LoVo (cell line): ENCODE data around the gene MAP2K5.
"Not testable (repeated sequence)": the region's sequence is repeated elsewhere in the genome, so short reads cannot be mapped to it uniquely, and the experiment has no call there.

Experiments used
- DNase-seq: peaks from one replicate; pipeline ENCODE4 v3.0.0-alpha.2; 2016; ENCODE audit warnings: low spot score

The MAP2K5 gene

DNA sequence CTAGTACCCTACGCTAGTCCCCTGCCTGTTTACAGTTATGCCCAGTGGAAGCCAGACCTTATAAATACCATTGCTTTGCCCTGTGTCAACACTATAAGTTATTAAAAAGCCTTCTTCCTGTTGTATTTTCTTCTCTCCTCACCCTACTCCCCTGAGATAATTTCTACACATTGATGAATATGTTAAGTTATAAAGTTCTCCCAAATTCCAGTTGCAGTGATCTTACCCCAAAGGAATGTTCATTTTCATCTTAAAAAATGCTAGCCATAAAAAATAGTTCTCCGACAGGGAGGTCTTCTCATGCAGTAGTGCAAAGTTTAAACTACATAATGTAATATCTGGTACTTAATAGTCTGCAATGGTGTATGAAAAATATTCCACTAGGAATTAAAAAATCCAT is 58.6 kb downstream of the MAP2K5 start:
- DNase-seq = no peak

DNA sequence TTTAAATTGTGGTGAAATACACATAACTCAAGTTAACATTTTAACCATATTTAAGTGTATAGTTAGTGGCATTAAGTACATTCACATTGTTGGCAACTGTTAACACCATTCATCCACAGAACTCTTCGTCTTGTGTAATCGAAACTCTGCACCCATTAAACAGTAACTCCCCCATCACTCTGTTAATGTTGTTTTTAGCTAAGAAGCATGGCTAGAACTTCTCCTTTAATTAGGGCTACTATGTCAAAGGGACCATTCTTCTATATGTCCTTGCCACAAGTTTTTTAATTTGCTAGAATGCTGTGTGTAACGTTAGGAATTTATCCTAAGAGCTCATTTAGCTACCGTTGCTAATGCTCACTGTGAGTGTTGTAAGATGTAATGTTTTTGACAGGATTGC is 60.6 kb downstream of the MAP2K5 start:
- DNase-seq = no peak

DNA sequence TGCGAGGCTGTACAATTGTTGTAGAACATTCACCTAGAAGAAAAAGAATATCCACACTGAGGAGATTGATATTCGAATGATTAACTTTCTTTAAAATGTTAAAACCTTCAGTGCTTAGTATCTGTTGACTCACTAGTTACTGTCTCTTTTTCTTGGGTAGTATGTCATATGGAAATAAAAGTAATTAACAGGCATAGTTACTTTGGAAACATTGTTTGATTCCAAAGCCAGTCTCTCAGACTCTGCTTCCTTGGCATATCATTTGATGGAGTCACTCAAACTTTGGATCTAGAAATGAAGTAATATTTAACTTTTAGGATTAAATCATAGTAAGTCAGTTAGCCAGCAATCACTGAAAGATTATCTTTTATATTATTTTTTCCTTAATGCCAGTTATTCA is 63.4 kb downstream of the MAP2K5 start:
- no peak for DNase-seq

DNA sequence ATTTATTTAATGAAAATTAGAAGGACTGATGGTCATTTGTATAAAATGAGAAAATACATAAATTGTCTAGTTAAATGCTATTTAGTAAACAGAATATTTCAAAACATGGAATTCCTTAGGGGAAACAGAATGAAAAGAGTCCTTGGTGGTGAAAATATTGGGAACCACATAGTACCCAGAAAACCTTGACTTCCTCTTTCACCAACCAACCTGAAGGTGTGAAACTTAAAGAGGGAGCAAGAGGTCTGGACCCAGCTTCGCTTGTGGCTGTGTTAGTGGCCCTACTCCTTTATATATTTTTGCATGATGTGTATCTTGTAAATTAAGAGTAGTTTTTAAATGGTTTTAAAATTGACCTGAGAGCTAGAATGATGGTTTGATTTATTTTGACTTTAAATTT is 64.2 kb downstream of the MAP2K5 start:
- DNase-seq = no peak

GRCh38 chr15:67607329-67607728 is 64.8 kb downstream of the MAP2K5 start:
- no peak for DNase-seq

DNA sequence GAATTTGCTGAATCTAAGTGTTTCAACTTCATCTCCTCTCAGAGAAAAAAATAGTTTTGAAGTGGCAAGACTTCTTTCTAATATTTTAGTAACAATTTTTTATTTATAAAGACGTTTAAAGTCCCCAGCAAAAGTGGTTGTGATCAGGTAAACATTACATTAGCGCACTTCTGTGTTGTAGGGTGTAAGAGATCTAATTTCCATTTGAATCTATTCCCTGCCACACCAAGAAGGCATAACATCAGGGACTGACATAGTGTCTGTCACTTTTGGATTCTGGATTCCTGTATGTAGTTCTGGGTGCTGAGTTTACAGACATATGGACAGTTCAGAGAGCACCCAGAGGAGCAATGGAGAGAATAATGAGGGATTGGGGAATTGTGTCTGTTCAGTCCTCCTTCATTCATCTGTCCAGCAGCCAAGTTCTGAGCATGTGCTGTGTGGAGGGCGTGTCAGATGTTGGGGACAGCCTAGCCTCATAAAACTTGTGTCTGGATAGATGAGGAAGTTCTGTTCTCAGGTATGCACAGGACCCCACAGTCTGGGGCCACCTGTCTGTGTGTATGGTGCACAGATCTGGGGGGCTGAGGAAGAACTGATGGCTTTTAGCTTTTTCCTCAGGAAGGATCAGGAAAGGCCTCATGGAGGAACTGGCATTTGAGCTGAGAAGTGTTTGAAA is 65.6 kb downstream of the MAP2K5 start:
- no peak for DNase-seq

- no peak for DNase-seq
These were observed 66.1 kb downstream of the MAP2K5 start for GRCh38 chr15:67608638-67608959.

DNA sequence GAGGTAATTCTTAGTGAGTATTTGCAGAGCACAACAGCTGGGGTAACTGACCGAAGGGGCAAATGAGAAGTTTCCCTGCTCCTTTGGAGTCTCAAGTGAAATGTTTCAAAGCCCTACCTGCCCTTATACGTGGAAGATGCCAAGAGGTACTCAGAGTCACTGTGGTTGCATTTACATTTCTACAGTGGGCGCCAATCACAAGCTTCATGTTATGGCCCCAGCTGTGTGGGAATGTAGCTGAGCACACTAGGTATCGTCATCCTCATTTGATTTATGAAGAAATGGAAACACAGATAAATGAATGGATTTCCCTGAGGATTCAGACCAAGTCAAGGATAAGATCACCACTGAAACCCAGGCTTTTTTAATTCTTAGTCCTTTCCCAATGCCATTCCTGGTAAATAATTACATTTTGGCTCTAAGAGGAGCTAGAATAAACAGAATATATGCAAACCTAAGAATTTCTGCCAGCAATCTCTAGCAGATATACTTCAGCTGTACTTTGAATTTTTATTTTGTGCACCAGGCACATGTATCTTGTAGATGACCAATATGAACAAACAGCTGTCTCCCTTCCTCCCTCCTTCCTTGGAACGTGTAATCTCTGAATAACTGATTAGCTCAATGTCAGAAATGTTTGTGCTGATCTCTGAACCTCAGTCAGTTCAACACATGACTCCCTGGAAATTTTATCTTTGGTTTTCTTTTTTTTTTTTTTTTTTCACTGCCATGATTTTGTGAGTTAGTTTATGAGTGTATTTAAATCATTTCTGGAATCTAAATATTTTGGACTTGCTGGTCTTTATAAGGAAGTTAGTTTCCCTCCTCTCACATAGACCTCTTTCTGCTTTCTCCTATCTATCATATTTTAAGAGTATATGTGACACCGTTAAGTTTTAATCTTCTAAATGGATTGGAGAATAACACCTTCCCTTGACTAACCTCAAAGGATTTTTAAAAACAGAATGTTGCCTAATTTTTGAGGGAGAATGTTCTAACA is 69.2 kb downstream of the MAP2K5 start:
- DNase-seq = no peak

DNA sequence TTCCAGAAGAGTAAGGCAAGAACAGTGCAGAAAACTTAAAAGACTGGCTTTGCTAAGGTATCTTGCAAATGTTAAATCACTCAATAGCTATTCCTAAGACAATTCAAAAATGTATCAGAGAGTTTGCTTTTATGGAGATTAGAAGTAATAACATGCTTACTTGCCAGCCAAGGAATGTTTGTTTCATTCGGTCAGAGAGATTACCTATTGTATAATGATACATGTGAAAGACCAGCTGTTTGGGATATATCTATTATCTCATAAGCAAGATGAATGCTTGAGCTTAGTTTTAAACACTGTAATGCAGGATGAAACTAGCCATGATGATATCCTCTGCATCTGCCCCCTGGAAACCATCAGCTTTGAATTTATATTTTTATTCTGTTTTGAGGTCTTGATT is 70.7 kb downstream of the MAP2K5 start:
- DNase-seq = no peak

DNA sequence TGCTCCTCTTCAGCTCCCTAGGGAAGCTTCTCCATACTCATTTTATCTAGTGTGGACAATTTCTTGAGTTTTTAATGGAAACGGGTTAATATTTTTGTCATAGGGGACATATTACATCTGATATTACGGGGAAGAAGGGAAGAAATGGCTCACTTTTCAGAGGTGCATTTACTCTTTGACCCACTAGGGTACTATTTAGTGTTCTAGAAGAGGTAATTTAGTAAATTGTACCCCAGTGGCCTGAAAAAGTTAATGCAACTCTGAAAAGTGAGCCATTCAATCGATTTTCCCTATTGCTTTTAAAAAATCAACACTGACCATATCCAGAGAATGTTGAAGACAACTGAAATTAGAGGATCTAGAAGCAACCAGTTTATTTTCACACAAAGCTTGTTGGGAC is 71.2 kb downstream of the MAP2K5 start:
- no peak for DNase-seq

- not testable (repeated sequence) for DNase-seq
These were observed 72.6 kb downstream of the MAP2K5 start for GRCh38 chr15:67615131-67615534.

GRCh38 chr15:67618297-67618696 is 75.8 kb downstream of the MAP2K5 start:
- DNase-seq = no peak

DNA sequence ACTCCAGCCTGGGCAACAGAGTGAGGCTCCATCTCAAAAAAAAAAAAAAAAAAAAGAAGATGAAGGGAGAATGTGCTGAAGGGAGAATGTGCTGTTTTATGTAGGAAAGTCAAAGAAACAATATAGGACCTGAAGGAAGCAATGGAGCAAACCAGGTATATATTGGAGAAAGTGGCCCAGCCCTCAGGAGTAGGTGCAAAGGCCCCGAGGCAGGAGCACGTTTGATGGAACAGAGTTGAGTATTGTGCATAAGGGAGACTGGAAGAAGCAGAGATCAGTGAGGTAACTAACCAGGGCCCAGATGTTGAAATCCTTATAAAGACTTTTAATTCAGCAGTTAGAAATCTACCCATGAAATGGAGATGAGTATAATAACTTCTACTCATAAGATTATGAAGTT is 79.6 kb downstream of the MAP2K5 start:
- no peak for DNase-seq

DNA sequence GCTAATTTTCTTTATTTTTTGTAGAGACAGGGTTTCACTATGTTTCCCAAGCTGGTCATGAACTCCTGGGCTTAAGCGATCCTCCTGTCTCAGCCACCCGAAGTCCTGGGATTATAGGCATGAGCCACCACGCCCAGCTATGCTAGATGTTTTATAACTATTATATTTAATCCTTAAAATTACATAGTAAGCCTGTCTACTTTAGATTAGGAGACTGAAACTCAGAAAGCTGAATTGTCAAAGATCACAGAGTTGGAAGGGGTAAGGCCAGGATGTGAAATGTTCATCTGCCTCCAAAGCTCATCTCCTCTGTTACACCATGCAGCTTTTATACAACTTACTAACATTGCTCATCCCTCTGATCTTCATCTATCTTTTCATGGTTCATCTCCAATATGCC is 89.8 kb downstream of the MAP2K5 start:
- no peak for DNase-seq

DNA sequence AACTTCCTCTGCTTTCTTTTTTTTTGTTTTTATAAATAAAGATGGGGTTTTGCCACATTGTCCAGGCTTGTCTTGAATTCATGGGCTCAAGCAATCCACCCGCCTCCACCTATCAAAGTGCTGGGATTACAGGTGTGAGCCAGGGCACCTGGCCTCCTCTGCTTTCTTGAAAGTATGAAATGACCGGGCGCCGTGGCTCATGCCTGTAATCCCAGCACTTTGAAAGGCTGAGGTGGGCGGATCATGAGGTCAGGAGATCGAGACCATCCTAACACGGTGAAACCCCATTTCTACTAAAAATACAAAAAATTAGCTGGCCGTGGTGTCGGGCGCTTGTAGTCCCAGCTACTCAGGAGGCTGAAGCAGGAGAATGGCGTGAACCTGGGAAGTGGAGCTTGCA is 93.4 kb downstream of the MAP2K5 start:
- not testable (repeated sequence) for DNase-seq

DNA sequence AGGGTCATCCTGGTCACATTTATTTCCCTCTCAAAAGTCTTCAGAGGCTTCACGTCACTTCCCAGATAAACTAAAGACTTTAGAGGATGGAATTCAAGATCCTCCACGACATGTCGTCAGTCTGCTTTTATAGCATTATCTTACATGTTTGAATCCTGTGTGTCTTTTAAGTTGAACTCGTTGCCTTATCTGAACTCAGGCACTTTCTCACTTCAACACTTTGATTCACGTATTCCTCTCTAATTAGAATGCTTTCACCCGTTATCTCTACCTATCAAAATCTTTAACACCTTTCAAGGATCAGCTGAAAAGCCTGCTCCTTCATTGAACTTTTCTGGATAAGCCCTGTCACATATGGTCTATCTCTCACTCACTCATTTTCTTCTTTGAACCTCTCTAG is 97.1 kb downstream of the MAP2K5 start:
- DNase-seq = no peak

DNA sequence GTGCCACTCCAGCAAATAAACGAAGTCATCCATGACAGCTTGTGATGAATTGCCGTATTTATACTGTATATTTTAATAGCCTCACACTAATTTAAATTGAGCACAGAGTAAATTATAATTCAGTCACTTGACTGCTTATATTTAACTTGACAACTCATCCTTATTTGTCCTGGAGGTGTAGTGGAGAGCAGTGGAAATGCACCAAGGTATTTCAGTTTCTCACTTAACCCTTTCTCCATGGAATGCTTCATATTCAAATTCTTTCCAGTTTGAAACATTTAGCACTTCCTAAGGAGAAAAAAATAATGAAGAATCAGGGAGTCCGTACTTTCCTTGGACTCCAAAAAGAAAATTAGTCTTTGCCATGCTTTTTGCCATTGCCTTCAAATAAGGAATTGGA is 99.0 kb downstream of the MAP2K5 start:
- DNase-seq = no peak

DNA sequence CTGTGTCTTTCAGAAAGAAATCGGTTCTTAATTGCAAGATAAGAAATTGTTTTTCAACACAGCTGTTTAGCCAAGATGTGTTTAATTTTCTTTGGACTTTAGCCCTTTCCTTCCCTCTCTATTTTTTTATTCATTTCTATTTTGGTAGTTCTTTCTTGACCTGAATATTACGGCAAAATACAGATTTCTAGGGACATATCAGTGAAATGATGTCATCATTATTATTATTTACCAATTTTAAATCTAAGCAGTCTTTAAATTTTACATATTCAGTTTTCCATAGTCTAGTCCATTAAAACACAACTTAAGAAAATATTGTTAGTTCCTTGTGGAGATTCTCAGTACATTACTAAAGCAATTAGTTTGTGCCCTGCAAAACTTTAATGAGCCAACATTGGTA is 104.3 kb downstream of the MAP2K5 start:
- DNase-seq = no peak

DNA sequence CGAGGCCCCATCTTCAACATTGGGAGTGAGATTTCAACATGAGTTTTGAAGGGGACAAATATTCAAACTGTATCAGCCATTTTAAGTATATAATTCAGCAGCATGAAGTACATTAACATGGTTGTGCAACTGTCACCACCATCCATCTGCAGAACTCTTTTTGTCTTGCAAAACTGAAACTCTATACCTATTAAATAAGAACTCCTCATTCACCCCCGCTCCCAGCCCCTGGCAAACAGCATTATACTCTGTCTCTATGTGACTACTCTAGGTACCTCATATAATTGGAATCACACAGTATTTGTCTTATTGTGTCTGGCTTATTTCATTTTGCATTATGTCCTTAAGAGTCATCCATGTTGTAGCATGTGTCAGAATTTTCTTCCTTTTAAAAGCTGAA is 110.1 kb downstream of the MAP2K5 start:
- no peak for DNase-seq

- DNase-seq = no peak
These were observed 117.9 kb downstream of the MAP2K5 start for GRCh38 chr15:67660446-67660845.

GRCh38 chr15:67660874-67661606 is 118.5 kb downstream of the MAP2K5 start:
- no peak for DNase-seq

- DNase-seq = no peak
These were observed 128.3 kb downstream of the MAP2K5 start for GRCh38 chr15:67670647-67671305.
